Stimulated activated CD4-positive, alpha-beta T cell treated with anti-CD3 and anti-CD28 coated beads, Interleukin-4, amount 100 ng/mL, for 48 hours (primary cell): ENCODE results near the gene MAOA.

Source experiments
- DNase-seq, 2 donors: peaks; one replicate each; pipeline ENCODE4 v3.0.0-alpha.2; 2020; ENCODE audit warnings: low read depth in 2 of 2

The MAOA gene

DNA sequence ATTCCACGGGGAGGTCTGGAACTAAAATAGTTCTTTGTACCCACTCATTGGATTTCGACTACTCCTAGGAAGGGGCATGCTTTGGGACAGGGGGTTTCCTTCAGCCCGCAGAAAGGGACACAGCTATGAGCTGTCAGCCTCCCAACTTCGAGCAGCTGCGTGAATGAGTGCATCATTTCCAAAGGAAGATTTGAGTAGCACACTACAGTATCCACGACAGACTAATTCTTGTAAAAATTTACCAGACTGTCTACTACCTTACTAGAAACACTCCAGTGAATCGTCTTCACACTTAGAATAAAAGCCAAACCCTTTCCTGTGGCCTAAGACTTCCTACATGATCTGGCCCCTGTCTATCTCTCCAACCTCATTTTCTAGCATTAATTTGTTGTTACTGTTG is 101.9 kb downstream of the MAOA start:
- no peak for DNase-seq

- no peak for DNase-seq
Measured at GRCh38 chrX:43785930-43786591, 130.0 kb downstream of the MAOA start.
